KG1 (cell line): ENCODE results near the gene TMPRSS5.
"Not testable (repeated sequence)": the region's sequence is repeated elsewhere in the genome, so short reads cannot be mapped to it uniquely, and the experiment has no call there.

Source experiments
- DNase-seq: peaks from one replicate; lab custom pipeline; 2025; lab: John Stamatoyannopoulos, UW

Gene TMPRSS5

GRCh38 chr11:113705871-113706655 is at the start of gene TMPRSS5:
TSS of gene TMPRSS5 (minus strand) at chr11:113706308. CDS start at chr11:113706224, 84 bp downstream.
- no peak for DNase-seq

- no peak for DNase-seq
These were observed 46.8 kb upstream of the TMPRSS5 start for GRCh38 chr11:113752932-113753331.

- DNase-seq, result no peak
These were observed 30.2 kb upstream of the TMPRSS5 start for GRCh38 chr11:113736323-113736722.

GRCh38 chr11:113732092-113732491 is 26.0 kb upstream of the TMPRSS5 start:
- DNase-seq, result no peak

GRCh38 chr11:113730887-113731726 is 25.0 kb upstream of the TMPRSS5 start:
- no peak for DNase-seq

- no peak for DNase-seq
These were observed 23.3 kb upstream of the TMPRSS5 start for GRCh38 chr11:113729456-113729855.

- no peak for DNase-seq
These were observed 22.7 kb upstream of the TMPRSS5 start for GRCh38 chr11:113728814-113729213.

GRCh38 chr11:113725913-113726312 is 19.8 kb upstream of the TMPRSS5 start:
- DNase-seq, result no peak

- no peak for DNase-seq
These were observed 19.3 kb upstream of the TMPRSS5 start for GRCh38 chr11:113725407-113725806.

GRCh38 chr11:113724778-113725177 is 18.7 kb upstream of the TMPRSS5 start:
- no peak for DNase-seq

- DNase-seq, result no peak
These were observed 17.7 kb upstream of the TMPRSS5 start for GRCh38 chr11:113723787-113724186.

- no peak for DNase-seq
These were observed 16.8 kb upstream of the TMPRSS5 start for GRCh38 chr11:113722934-113723333.

GRCh38 chr11:113722221-113722620 is 16.1 kb upstream of the TMPRSS5 start:
- no peak for DNase-seq

GRCh38 chr11:113721462-113722066 is 15.5 kb upstream of the TMPRSS5 start:
- no peak for DNase-seq

- DNase-seq, result not testable (repeated sequence)
These were observed 14.4 kb upstream of the TMPRSS5 start for GRCh38 chr11:113720478-113720877.

- no peak for DNase-seq
These were observed 9.9 kb upstream of the TMPRSS5 start for GRCh38 chr11:113715882-113716625.

- no peak for DNase-seq
These were observed 9.2 kb upstream of the TMPRSS5 start for GRCh38 chr11:113715273-113715672.

- no peak for DNase-seq
These were observed 4.9 kb upstream of the TMPRSS5 start for GRCh38 chr11:113710989-113711388.

- DNase-seq, result not testable (repeated sequence)
These were observed 2.6 kb downstream of the TMPRSS5 start for GRCh38 chr11:113703551-113703950.

- DNase-seq, result no peak
These were observed 4.6 kb downstream of the TMPRSS5 start for GRCh38 chr11:113701491-113701890.

- DNase-seq, result no peak
These were observed 7.6 kb downstream of the TMPRSS5 start for GRCh38 chr11:113698515-113698914.
